Fibroblast of the conjunctiva (primary cell): ENCODE measurements around the gene LY9.

Experiments
- DNase-seq: peaks from one replicate; pipeline ENCODE4 v3.0.0-alpha.2; 2010; ENCODE audit warnings: low read depth

Gene LY9

GRCh38 chr1:160836981-160837557 is 41.1 kb downstream of the LY9 start:
- no peak for DNase-seq

DNA sequence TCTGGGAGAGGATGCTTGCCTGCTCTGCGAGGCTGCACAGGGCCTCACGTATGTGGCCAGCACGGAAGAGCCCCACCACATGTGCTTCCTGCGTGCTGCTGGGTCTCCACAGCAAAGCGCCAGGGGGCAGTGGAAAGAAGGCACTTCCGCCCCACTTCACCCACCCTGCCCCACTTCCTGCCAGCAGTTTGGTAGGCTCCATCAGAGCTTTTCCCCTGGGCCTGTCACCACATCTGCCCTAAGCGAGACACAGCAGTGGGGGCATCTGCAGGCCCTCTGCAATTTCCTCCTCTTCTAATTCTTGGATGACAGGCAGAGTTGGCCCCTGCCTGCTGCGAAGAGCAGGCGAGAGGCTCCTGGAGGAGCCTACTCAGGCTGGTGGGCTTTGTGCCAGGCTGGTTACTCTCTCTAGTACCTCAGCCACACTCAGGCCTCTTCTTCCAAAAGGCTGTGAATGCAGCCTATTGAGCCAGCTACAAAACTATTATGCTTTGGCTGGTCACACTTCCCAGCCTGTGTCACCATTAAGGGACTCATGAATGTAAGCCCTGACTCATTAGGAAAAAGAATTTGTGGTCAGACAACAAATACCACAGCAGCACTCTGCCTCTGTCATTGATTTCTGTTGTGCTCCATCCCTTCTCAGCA is 41.7 kb downstream of the LY9 start:
- no peak for DNase-seq

GRCh38 chr1:160838888-160839287 is 42.9 kb downstream of the LY9 start:
- DNase-seq, result no peak

- no peak for DNase-seq
Observed at GRCh38 chr1:160839746-160840145, 43.8 kb downstream of the LY9 start.

DNA sequence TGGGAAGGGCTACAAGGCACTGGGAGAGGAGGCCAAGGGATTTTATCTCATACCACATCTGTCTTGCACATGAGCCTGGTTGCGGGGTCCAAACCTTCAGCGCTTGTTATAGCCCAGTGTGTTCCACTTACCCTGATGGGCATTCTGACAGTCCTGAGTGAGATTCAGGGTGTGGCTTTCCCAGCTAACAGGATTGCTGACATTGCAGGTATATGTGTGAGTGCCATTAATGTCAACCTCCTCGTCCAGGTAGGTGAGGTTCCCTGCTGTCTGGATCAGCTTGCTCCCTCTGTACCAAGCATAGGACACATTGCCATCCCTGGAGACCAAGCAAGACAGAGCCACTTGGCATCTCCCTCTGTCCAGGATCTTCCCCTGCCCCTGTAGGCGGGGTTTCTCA is 45.1 kb downstream of the LY9 start:
- no peak for DNase-seq

- no peak for DNase-seq
Observed at GRCh38 chr1:160844447-160845232, 48.7 kb downstream of the LY9 start.

DNA sequence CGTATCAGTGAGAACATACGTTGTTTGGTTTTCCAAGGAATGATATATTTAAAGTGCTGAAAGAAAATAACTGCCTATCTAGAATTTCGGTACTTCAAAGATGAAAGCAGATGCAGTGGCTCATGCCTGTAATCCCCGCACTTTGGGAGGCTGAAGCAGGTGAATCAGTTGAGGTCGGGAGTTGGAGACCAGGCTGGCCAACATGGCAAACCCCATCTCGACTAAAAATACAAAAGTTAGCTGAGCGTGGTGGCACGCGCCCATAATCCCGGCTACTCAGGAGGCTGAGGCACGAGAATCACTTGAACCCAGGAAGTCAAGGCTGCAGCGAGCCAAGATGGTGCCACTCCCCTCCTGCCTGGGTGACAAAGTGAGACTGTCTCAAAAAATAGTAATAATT is 50.3 kb downstream of the LY9 start:
- DNase-seq, result no peak

DNA sequence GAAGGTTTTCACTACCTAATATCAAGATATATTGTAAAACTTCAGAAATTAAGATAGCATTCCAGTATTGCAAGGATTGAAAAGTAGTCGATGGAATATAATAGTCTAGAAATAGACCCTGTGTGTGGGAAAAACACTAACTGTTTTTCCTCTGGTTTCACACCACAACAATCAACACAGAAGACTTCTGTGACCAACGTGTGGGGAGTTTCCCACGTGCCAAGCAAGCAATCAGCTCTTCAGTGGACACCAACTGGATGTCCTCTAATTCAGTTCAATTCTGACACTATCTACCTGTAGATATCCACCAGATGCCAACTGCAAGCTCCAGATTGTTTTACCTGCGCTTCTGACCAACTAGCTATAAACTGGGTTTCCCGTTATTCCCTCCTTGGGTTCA is 54.6 kb downstream of the LY9 start:
- DNase-seq, result no peak

GRCh38 chr1:160850993-160851392 is 55.0 kb downstream of the LY9 start:
- DNase-seq, result no peak

DNA sequence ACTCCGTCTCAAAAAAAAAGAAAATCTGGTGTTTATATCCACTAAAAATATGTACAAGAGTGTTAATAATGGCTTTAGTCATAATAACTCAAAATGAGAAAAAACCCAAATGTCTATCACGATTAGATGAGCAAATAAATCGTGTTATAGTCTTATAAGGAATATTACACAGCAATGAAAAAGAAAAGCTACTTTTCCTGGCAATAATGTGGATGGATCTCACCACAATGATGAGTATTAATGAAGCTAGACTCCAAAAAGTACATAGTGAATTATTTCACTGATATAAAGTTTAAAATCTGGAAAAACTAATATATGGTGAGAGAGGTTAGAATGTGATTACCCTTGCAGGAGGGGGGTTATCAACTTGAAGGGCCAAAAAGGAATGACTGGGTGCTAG is 57.0 kb downstream of the LY9 start:
- DNase-seq, result no peak

DNA sequence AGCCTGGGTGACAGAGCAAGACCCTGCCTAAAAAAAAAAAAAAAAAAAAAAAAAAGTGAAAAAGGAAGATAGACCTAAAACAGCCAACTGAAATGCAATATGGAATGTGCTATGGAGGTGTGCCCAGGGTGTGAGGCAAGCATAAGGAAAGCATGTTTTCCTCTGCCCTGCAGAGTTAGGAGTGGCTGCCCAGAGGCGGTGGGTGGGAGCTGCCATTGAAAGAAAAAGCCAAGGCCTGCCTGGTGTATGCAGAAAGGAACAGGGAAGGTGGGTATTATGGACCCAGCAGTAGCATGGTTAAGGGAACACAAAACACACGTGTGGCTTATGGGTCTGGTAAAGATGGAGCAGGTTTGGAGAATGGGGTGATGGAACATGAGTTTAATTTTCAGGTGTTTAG is 57.8 kb downstream of the LY9 start:
- no peak for DNase-seq

GRCh38 chr1:160855181-160855981 is 59.4 kb downstream of the LY9 start:
- no peak for DNase-seq

DNA sequence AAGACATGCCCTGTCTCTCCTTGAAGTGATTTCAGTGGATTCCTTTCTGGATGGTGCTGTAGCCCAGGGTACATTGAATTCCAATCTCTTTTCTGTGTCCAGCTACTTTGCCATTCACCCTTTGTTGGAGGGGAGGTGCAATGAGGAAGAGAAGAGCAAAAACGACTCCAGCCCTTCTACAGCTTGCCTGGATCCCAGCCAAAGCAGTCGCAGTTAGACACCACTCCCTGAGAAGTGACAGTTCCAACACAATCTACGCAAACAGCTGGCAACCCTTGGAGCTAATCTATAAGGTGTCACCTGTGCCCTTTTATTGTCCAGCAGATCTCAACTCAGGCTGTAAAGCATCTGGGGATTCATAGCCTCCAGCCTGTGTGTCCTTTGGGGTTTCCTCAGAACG is 62.1 kb downstream of the LY9 start:
- no peak for DNase-seq

DNA sequence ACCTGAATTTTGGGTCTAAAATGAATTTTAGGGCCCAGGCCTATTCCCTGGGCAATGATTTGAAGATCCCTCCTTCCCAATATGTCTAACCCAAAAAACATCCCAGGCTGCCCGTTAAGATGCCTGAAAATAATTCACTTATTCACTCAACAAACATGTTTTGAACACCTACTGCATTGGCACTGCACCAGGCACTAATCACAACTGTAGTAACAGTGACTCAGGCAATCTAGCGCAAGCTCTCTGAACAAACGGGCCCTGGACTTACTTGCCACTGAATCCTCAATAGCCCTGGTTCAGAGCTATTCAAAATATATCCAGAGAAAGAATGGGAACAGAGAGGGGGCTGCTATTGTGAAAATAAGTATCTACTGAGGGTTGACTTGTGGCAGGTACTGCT is 62.5 kb downstream of the LY9 start:
- DNase-seq, result no peak

GRCh38 chr1:160859166-160859565 is 63.2 kb downstream of the LY9 start:
- DNase-seq, result no peak

- no peak for DNase-seq
Observed at GRCh38 chr1:160860840-160861505, 65.0 kb downstream of the LY9 start.

GRCh38 chr1:160862203-160863060 is 66.5 kb downstream of the LY9 start, which contains the start of gene CD244:
Gene CD244 (minus strand): TSS chr1:160862887. CDS start chr1:160862677, 210 bp downstream.
- DNase-seq, result no peak

DNA sequence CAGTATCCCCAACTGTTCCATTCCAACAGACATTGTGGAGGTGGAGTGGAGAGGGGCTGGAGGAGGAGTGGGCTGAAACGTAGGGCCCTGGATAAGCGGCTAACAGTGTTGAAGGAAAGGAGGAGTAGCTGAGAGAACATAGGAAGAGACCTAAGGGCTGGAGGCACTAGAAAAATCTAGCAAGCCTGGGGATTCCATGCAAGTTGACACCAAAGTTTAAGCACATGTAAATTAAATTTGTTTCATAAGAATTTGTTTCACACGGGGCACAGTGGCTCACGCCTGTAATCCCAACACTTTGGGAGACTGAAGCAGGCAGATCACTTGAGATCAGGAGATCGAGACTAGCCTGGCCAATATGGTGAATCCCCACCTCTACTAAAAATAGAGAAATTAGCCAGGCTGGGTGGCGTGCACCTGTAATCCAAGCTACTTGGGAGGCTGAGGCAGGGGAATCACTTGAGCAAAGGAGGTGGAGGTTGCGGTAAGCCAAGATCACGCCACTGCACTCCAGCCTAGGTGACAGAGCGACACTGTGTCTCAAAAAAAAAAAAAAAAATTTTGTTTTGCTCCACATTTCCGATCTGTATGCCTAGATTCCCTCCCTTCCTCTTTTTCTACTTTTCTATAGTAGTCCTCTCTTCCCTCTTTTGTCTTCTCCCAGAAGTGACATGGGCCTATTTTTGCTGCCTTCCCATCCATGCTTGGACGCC is 67.2 kb downstream of the LY9 start:
- DNase-seq, result no peak

- DNase-seq, result no peak
Observed at GRCh38 chr1:160863774-160864131, 67.8 kb downstream of the LY9 start.

GRCh38 chr1:160864173-160864572 is 68.2 kb downstream of the LY9 start:
- DNase-seq, result no peak
